GM12865 (cell line): ENCODE measurements around the gene MLLT10.

Experiments
- DNase-seq: peaks from one replicate; pipeline ENCODE4 v3.0.0; 2010; ENCODE audit warnings: low read depth
- H3K4me3 ChIP-seq: 2 replicates; pipeline ENCODE4 v1.5.1; 2011; ENCODE audit warnings: mild to moderate bottlenecking, low read depth, low read length, control low read depth
- TF ChIP-seq, protein P1 (sequence below): IDR thresholded peaks from 2 replicates; pipeline ENCODE4 v1.5.1; 2011; ENCODE audit warnings: low read length, control low read depth, low read depth, inconsistent platforms; ENCODE audit not compliant: insufficient read depth; ENCODE audit errors: missing control alignments

MLLT10 gene

GRCh38 chr10:21721000-21721665 is 187.1 kb downstream of the MLLT10 start:
- no peak overlapping the region for H3K4me3 ChIP-seq
- DNase-seq = no peak
- TF ChIP-seq, protein P1, sequence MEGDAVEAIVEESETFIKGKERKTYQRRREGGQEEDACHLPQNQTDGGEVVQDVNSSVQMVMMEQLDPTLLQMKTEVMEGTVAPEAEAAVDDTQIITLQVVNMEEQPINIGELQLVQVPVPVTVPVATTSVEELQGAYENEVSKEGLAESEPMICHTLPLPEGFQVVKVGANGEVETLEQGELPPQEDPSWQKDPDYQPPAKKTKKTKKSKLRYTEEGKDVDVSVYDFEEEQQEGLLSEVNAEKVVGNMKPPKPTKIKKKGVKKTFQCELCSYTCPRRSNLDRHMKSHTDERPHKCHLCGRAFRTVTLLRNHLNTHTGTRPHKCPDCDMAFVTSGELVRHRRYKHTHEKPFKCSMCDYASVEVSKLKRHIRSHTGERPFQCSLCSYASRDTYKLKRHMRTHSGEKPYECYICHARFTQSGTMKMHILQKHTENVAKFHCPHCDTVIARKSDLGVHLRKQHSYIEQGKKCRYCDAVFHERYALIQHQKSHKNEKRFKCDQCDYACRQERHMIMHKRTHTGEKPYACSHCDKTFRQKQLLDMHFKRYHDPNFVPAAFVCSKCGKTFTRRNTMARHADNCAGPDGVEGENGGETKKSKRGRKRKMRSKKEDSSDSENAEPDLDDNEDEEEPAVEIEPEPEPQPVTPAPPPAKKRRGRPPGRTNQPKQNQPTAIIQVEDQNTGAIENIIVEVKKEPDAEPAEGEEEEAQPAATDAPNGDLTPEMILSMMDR = no peak

- no peak for DNase-seq
- TF ChIP-seq, protein P1 = no peak
- H3K4me3 ChIP-seq = no peak overlapping the region
Observed at GRCh38 chr10:21722209-21722608, 188.2 kb downstream of the MLLT10 start.

GRCh38 chr10:21724020-21724589 is 190.1 kb downstream of the MLLT10 start:
- H3K4me3 ChIP-seq = no peak overlapping the region
- TF ChIP-seq, protein P1 = no peak
- no peak for DNase-seq

- peak; percentile 79 for DNase-seq
- TF ChIP-seq, protein P1 = no peak
- no peak overlapping the region for H3K4me3 ChIP-seq
Observed at GRCh38 chr10:21724687-21725367, 190.8 kb downstream of the MLLT10 start.

DNA sequence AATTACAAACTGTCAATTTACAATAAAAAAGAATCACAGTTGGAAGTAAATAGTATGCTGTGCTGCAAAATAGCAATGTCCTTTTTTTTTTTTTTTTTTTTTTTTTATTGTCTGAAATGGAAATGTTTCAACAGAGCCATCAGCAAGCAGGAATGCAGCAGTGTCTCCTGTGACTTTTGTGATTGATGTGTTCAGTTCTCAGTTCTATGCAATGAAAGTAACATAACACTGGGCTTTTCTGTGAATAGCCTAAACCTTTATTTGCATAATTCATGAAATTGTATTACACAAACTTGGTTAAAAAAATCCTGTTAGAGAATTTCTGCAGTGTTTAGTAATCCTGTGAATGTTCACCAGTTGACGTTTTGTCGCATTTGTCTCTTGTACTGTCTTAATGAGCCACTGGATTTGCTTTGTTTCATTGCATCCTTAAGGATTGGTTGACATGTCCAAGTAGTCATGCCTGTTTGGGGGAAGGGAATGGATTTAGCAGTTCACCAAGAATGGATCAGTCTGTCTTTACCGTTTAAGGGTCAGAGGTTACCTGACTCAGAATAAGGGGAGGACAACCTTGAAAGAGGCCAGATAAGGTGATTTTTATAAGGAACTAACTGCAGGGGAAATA is 192.7 kb downstream of the MLLT10 start:
- DNase-seq = no peak
- TF ChIP-seq, protein P1 = no peak
- H3K4me3 ChIP-seq = no peak overlapping the region

GRCh38 chr10:21727452-21728168 is 193.6 kb downstream of the MLLT10 start:
- TF ChIP-seq, protein P1 = no peak
- no peak overlapping the region for H3K4me3 ChIP-seq
- DNase-seq = no peak
